GM10248 (cell line): ENCODE data around the gene POU6F2.

Experiments used
- CTCF ChIA-PET: fragments of 300-600 bp; sonication (Branson Sonifier 250); formaldehyde crosslinking; extraction: SDS; loops from one replicate; lab custom pipeline; 2021; ENCODE audit warnings: antibody characterized with exemption; lab: Yijun Ruan, JAX
- POLR2A ChIA-PET: fragments of 350-650 bp; sonication (Branson Sonifier 250); formaldehyde crosslinking; extraction: SDS; loops from one replicate; lab custom pipeline; 2020; ENCODE audit warnings: antibody characterized with exemption; lab: Yijun Ruan, JAX
- DNase-seq: peaks from one replicate; pipeline ENCODE4 v3.0.0; 2012; ENCODE audit errors: extremely low spot score
- TF ChIP-seq, protein P1 (sequence below): IDR thresholded peaks from 2 replicates; pipeline ENCODE4 v1.5.1; 2012; ENCODE audit warnings: mild to moderate bottlenecking, low read depth; ENCODE audit errors: extremely low read depth, missing control alignments, control extremely low read depth

Gene POU6F2

DNA sequence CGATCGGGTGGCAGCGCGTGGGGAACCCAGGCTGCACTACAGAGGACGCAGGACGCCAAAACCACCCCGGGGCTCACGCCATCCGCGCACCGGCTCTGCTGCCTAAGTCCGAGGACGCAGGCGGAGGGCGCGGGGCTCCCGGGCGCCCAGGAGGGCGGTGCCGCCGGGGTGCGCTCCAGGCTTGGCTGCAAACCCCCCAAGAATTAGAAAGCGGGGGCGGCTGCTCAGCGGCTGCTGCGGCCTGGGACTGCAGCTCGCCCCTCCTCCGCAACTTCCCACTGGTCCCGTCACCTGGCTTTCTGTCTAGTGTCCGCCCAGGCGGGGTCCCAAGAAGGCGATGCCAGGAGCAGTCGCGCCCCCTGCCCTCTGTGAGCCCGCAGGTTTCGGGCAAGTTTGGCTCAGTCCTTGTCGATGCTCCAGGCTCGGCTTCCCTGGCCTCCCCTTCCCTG, 1.7 kb upstream of the POU6F2 start:
- TF ChIP-seq, protein P1, sequence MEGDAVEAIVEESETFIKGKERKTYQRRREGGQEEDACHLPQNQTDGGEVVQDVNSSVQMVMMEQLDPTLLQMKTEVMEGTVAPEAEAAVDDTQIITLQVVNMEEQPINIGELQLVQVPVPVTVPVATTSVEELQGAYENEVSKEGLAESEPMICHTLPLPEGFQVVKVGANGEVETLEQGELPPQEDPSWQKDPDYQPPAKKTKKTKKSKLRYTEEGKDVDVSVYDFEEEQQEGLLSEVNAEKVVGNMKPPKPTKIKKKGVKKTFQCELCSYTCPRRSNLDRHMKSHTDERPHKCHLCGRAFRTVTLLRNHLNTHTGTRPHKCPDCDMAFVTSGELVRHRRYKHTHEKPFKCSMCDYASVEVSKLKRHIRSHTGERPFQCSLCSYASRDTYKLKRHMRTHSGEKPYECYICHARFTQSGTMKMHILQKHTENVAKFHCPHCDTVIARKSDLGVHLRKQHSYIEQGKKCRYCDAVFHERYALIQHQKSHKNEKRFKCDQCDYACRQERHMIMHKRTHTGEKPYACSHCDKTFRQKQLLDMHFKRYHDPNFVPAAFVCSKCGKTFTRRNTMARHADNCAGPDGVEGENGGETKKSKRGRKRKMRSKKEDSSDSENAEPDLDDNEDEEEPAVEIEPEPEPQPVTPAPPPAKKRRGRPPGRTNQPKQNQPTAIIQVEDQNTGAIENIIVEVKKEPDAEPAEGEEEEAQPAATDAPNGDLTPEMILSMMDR, result no peak
- POLR2A ChIA-PET, result no interaction called here

DNA sequence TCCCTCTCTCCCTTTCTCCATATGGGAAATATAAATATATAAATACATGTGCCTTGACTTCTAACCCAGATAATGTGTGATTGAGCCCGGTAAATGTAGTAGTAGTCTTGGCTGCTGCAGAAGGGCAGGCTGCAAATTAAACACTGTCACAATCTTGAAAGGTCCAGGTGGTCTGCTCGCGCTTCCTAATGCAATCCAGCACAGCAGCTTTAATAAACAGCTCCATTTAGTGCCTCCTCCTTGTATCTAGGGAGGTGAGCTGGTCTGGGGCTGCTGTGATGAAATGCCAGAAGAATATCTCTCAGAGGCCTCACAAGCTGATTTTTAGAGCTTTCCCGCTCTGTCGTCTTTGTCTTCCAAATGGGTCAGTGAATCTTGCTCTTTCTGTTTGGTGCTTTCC, 782 bp downstream of the POU6F2 start:
- no peak for DNase-seq
- POLR2A ChIA-PET, result no interaction called here
- TF ChIP-seq, protein P1, result no peak
- CTCF ChIA-PET, result interaction anchor here (1.1 to 1.8 kb wide), 2 partner anchors 9 to 19 kb away, joined by 3 read pairs; no protein-coding TSS in a partner anchor

More for the DNA sequence above, 1.7 kb upstream of the POU6F2 start:
- CTCF ChIA-PET, result no interaction called here
- DNase-seq, result no peak

DNA sequence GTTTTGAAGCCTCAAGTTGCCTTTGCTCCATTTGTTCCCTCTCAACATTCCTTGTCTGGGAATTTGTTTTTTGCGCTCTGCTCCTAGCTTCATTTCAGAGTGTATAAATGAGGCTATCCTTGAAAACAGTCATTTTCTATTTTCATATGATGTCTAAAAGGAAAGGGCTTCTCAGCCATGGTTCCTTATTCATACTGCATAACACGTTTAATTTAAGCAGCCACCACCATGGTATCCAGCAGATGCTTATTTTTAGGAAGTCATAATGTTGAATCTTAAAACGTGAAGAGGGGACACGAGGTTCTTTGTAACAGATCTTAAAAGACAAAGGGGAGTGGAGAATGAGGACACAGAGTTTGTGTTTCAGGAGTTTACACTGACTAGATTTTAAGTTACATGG, 14.5 kb downstream of the POU6F2 start:
- TF ChIP-seq, protein P1, result no peak
- POLR2A ChIA-PET, result no interaction called here
- CTCF ChIA-PET, result no interaction called here
- DNase-seq, result no peak

DNA sequence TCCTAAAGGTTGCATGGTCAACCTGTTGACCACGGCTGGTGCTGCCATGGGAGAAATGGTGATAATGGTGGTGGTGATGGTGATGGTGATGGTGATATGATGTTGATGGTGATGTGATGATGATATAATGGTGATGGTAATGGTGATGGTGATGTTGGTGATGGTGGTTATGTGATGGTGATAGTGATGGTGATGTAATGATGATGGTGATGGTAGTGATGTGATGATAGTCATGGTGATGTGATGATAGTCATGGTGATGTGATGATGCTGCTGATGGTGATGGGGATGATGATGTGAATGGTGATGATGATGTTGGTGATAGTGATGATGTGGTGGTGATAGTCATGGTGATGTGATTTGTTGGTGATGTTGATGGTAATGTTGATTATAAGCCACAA, 23.9 kb downstream of the POU6F2 start:
- DNase-seq, result no peak
- TF ChIP-seq, protein P1, result no peak
- ChIA-PET POLR2A (no interaction called here), CTCF (no interaction called here)

DNA sequence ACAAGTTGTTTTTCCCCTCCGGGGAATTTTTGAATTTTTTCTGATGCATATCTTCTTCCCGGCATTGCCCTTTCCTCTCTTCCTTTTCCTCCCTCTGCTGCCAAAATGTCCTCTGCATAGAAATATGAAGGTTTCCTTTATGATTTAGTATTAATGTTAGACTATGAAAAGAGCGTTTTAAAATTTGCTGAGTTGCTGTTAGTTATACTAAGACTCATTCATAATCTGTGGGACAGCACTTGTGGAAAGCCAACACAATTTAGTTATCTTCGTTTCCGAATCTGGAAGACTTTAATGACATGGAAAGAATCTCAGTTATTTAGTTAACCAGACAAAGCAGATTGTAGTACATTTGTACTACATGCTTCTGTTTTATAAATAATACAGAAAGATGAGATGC, 25.0 kb downstream of the POU6F2 start:
- ChIA-PET CTCF (no interaction called here), POLR2A (no interaction called here)
- TF ChIP-seq, protein P1, result no peak

DNA sequence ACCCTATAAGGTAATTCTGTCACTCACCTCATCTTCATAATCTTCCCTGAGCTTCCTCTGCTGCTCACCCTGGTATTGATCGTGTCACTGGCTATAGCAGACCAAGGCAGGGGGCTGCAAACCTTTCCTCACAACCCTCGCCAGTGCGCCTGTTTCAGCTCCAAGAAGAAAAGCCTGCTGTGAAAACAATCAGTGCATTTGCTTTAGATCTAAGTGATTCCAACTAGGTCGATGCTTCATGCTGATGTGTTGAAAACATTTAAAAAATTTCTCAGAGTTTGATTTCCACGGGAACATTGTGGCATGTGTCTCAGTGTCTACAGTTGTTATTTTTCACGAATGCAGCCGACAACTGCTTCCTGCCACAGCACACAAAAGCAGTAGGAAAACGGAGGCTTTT, 27.3 kb downstream of the POU6F2 start:
- no peak for DNase-seq
- POLR2A ChIA-PET, result no interaction called here
- CTCF ChIA-PET, result no interaction called here
- TF ChIP-seq, protein P1, result no peak

More for the DNA sequence above, 25.0 kb downstream of the POU6F2 start:
- DNase-seq, result no peak
